B cell (primary cell): ENCODE measurements around the gene MAP2K3. TPM values are rescaled to one million over a fixed set of nuclear protein-coding genes. Genes with fewer than 3 reads are reported as not detected.

Experiments used
- ATAC-seq: fragments of 200-7000 bp; cut with Tn5 transposase; one replicate; pipeline ENCODE4 v1.10.0; 2021; ENCODE audit warnings: low read depth, mild to moderate bottlenecking, moderate number of reproducible peaks, moderate library complexity
- CTCF ChIA-PET: fragments of 350-600 bp; sonication (Branson Sonifier 250); formaldehyde crosslinking; loops from one replicate; lab custom pipeline; 2021; ENCODE audit warnings: antibody characterized with exemption, inconsistent platforms; lab: Charles Lee
- POLR2A ChIA-PET: fragments of 350-600 bp; sonication (Branson Sonifier 250); formaldehyde crosslinking; loops from one replicate; lab custom pipeline; 2021; ENCODE audit warnings: antibody characterized with exemption; lab: Charles Lee
- DNase-seq: peaks from one replicate; pipeline ENCODE4 v3.0.0; 2013
- H2AFZ ChIP-seq: 2 replicates; pipeline ENCODE4 v1.6.1; 2012; ENCODE audit warnings: mild to moderate bottlenecking, low read depth, low read length; ENCODE audit not compliant: insufficient read depth, poor library complexity, severe bottlenecking
- H3K27ac ChIP-seq, 2 donors: 1 replicate in 1 of 2; 2 replicates in 1 of 2; pipeline ENCODE4 v1.5.1; 2012 to 2013; ENCODE audit warnings: low read length in 2 of 2, mild to moderate bottlenecking in 2 of 2, moderate library complexity in 1 of 2
- H3K27me3 ChIP-seq, 4 experiments: fragments of 200-600 bp in 1 of 4; sonication (generic) in 1 of 4; replicated peaks in 1 of 4; 1 replicate in 2 of 4; 2 replicates in 2 of 4; pipeline versions ENCODE4 v1.6.1 to v1.7.0; 2013 to 2016; ENCODE audit warnings: low read length in 3 of 4, mild to moderate bottlenecking in 2 of 4, mixed read lengths in 1 of 4, moderate library complexity in 1 of 4; ENCODE audit not compliant: insufficient read depth in 4 of 4, control insufficient read depth in 3 of 4; ENCODE audit errors: control extremely low read depth in 1 of 4
- H3K36me3 ChIP-seq, 2 experiments: replicated peaks in 1 of 2; 1 replicate in 1 of 2; 2 replicates in 1 of 2; pipeline versions ENCODE4 v1.6.1 to v1.7.1; 2013; ENCODE audit warnings: low read length in 1 of 2; ENCODE audit not compliant: insufficient read depth in 2 of 2, control insufficient read depth in 1 of 2; ENCODE audit errors: control extremely low read depth in 1 of 2, extremely low read depth in 1 of 2
- H3K4me1 ChIP-seq, 2 donors: fragments of 200-600 bp in 1 of 2; sonication (generic) in 1 of 2; 1 replicate in 1 of 2; 2 replicates in 1 of 2; pipeline versions ENCODE4 v1.5.1 to v1.6.1; 2013 to 2017; ENCODE audit warnings: low read length in 2 of 2; ENCODE audit not compliant: control insufficient read depth in 2 of 2, insufficient read depth in 2 of 2
- H3K4me2 ChIP-seq: replicated peaks from 2 replicates; pipeline ENCODE3; 2012; ENCODE audit warnings: mild to moderate bottlenecking, low read depth, low read length; ENCODE audit not compliant: poor library complexity, severe bottlenecking
- H3K4me3 ChIP-seq, 5 experiments: fragments of 200-600 bp in 1 of 5; sonication (generic) in 1 of 5; 1 replicate in 3 of 5; 2 replicates in 2 of 5; pipeline versions ENCODE4 v1.5.1 to v1.7.0; 2011 to 2016; ENCODE audit warnings: low read length in 4 of 5, mild to moderate bottlenecking in 4 of 5, low read depth in 2 of 5, control low read depth in 1 of 5, moderate library complexity in 1 of 5; ENCODE audit not compliant: insufficient read depth in 1 of 5; ENCODE audit errors: control extremely low read depth in 1 of 5, extremely low read depth in 1 of 5
- H3K79me2 ChIP-seq: fragments of 200-600 bp; sonication (generic); one replicate; pipeline ENCODE4 v1.6.0; 2016; ENCODE audit warnings: low read length; ENCODE audit not compliant: control insufficient read depth, insufficient read depth
- H3K9ac ChIP-seq: fragments of 200-600 bp; sonication (generic); 2 replicates; pipeline ENCODE4 v1.6.1; 2017; ENCODE audit warnings: mild to moderate bottlenecking, low read length, moderate library complexity
- H3K9me3 ChIP-seq, 3 donors: one replicate each; pipeline versions ENCODE4 v1.6.1 to v1.7.1; 2013; ENCODE audit warnings: low read length in 2 of 3; ENCODE audit not compliant: control insufficient read depth in 2 of 3, insufficient read depth in 1 of 3; ENCODE audit errors: control extremely low read depth in 1 of 3
- H4K20me1 ChIP-seq: 2 replicates; pipeline ENCODE4 v1.6.0; 2012; ENCODE audit warnings: mild to moderate bottlenecking, low read length; ENCODE audit not compliant: insufficient read depth, control insufficient read depth, poor library complexity, severe bottlenecking
- H3K27ac Mint-ChIP-seq: one replicate; pipeline ENCODE4 v1.8.0; 2021; ENCODE audit warnings: mixed read lengths
- H3K27me3 Mint-ChIP-seq: one replicate; pipeline ENCODE4 v1.8.0; 2021; ENCODE audit warnings: mixed read lengths
- H3K4me1 Mint-ChIP-seq: one replicate; pipeline ENCODE4 v1.8.0; 2021; ENCODE audit warnings: mixed read lengths
- H3K4me3 Mint-ChIP-seq: one replicate; pipeline ENCODE4 v1.8.0; 2021; ENCODE audit warnings: mixed read lengths
- H3K9me3 Mint-ChIP-seq: one replicate; pipeline ENCODE4 v1.8.0; 2022; ENCODE audit warnings: mixed read lengths; ENCODE audit not compliant: insufficient read depth
- CTCF ChIP-seq: fragments of 200-600 bp; IDR thresholded peaks from one replicate; pipeline ENCODE4 v1.8.0; 2022; ENCODE audit warnings: antibody characterized with exemption, mild to moderate bottlenecking
- EZH2 ChIP-seq: IDR thresholded peaks from 2 replicates; pipeline ENCODE4 v1.6.1; 2012; ENCODE audit warnings: borderline replicate concordance, low read depth, mild to moderate bottlenecking, moderate library complexity, low read length; ENCODE audit not compliant: insufficient read depth, poor library complexity, severe bottlenecking
- WGBS: methylation state at CpG from one replicate; pipeline ENCODE4 v1.1.5; 2013; ENCODE audit warnings: missing lambda C conversion rate; ENCODE audit not compliant: insufficient coverage; 5-methylcytosine and 5-hydroxymethylcytosine counted together
- intact Hi-C: fragments of 100-400 bp; cut with micrococcal nuclease; formaldehyde crosslinking; loops from one replicate; pipeline ENCODE4 v1.10.0; 2022
- polyA plus RNA-seq: library from polyadenylated mRNA; depleted of rRNA; stranded (reverse); fragments of >200 nt; gene quantifications from 2 replicates; pipeline ENCODE4 v1.2.3, GENCODE V29; 2012
- total RNA-seq, 2 donors: library from RNA; stranded (reverse); fragments of 120-200 nt in 1 of 2; gene quantifications; 1 replicate in 1 of 2; 2 replicates in 1 of 2; pipeline versions ENCODE4 v1.2.3 to v1.2.4, GENCODE V29; 2013 to 2022

The MAP2K3 gene
- total and polyA plus RNA-seq, 2 donors (not counting 1 experiment from before 2014, with no cell fraction given), result 61.0 to 118 TPM

- no peaks in the 10 kb centered on the region for H3K79me2 ChIP-seq
- H3K9ac ChIP-seq, result no peak overlapping the region
- ChIA-PET POLR2A (no interaction called here), CTCF (no interaction called here)
- H3K27me3 ChIP-seq, result no peaks in the 10 kb centered on the region
- H3K27ac ChIP-seq, result no peak overlapping the region
- H3K4me3 Mint-ChIP-seq, result no peak overlapping the region
- no peak overlapping the region for H2AFZ ChIP-seq
- no peak for ATAC-seq
- H3K36me3 ChIP-seq, result no peaks in the 10 kb centered on the region
- WGBS, result 91% methylated on average over 4 of the region's 5 CpGs
- H3K9me3 Mint-ChIP-seq, result no peaks in the 10 kb centered on the region
- no peak for DNase-seq
- H3K27me3 Mint-ChIP-seq, result peaks cover 3% of the 10 kb centered on the region
- H3K4me2 ChIP-seq, result no peak overlapping the region
- H3K4me1 Mint-ChIP-seq, result no peaks in the 10 kb centered on the region
- intact Hi-C loops, result no loop called here
- no peak for TF ChIP-seq EZH2
- TF ChIP-seq CTCF, result no peak
- no peak overlapping the region for H3K4me3 ChIP-seq
- H3K27ac Mint-ChIP-seq, result no peak overlapping the region
- no peaks in the 10 kb centered on the region for H3K9me3 ChIP-seq
- H3K4me1 ChIP-seq, result no peaks in the 10 kb centered on the region
- no peaks in the 10 kb centered on the region for H4K20me1 ChIP-seq
These were observed 72.8 kb downstream of the MAP2K3 start for GRCh38 chr17:21357281-21357680.

GRCh38 chr17:21357696-21358656 lies 73.5 kb downstream of the MAP2K3 start:
- TF ChIP-seq EZH2, result no peak
- TF ChIP-seq CTCF, result no peak
- Histone ChIP-seq H4K20me1 (no peaks in the 10 kb centered on the region), H3K36me3 (no peaks in the 10 kb centered on the region), H3K4me1 (no peaks in the 10 kb centered on the region), H3K4me3 (no peak overlapping the region), H2AFZ (no peak overlapping the region), H3K27ac (no peak overlapping the region), H3K9me3 (no peaks in the 10 kb centered on the region), H3K79me2 (no peaks in the 10 kb centered on the region), H3K4me2 (no peak overlapping the region), H3K27me3 (no peaks in the 10 kb centered on the region), H3K9ac (no peak overlapping the region)
- Mint-ChIP-seq H3K9me3 (no peaks in the 10 kb centered on the region), H3K4me3 (no peak overlapping the region), H3K27ac (no peak overlapping the region), H3K27me3 (peaks cover 3% of the 10 kb centered on the region), H3K4me1 (no peaks in the 10 kb centered on the region)
- no peak for DNase-seq
- no peak for ATAC-seq
- 87% methylated on average over 8 of the region's 10 CpGs for WGBS
- ChIA-PET CTCF (no interaction called here), POLR2A (no interaction called here)
- intact Hi-C loops, result no loop called here
